DMS53 treated with DMSO at 0.1 percent for 48 hours (cell line): Measurements from ENCODE around the gene NUTM2B.
"Not testable (repeated sequence)": the region's sequence is repeated elsewhere in the genome, so short reads cannot be mapped to it uniquely, and the experiment has no call there.

Experiments used
- DNase-seq: peaks from one replicate; lab custom pipeline; 2025; ENCODE audit not compliant: unreplicated experiment; lab: John Stamatoyannopoulos, UW

The NUTM2B gene, protein sequence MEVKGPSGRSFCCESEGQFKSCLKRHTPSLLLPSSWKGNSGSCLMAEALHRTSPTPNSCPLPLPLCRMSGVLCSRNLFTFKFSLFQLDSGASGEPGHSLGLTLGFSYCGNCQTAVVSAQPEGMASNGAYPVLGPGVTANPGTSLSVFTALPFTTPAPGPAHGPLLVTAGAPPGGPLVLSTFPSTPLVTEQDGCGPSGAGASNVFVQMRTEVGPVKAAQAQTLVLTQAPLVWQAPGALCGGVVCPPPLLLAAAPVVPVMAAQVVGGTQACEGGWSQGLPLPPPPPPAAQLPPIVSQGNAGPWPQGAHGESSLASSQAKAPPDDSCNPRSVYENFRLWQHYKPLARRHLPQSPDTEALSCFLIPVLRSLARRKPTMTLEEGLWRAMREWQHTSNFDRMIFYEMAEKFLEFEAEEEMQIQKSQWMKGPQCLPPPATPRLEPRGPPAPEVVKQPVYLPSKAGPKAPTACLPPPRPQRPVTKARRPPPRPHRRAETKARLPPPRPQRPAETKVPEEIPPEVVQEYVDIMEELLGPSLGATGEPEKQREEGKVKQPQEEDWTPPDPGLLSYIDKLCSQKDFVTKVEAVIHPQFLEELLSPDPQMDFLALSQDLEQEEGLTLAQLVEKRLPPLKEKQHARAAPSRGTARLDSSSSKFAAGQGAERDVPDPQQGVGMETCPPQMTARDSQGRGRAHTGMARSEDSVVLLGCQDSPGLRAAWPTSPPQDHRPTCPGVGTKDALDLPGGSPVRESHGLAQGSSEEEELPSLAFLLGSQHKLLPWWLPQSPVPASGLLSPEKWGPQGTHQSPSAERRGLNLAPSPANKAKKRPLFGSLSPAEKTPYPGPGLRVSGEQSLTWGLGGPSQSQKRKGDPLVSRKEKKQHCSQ

DNA sequence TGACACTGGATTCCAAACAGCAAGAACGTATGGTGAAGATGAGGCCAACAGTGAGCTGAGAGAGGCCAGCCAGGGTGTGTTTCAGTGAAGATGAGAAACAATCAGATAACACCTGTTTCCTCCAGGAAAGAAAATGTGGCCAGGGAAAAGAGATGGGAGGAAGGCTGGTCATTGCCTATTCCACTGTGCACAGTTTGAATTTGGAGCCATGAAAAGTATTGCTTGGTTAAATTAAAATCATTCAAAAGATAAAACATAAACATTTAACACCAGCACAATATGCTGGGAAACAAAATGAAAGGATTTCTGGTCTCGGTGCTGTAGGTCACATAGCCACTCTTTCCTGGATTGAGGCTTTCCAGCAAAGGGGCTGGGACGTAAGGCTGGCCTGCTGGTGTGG, at the start of gene NUTM2B:
Gene NUTM2B, plus strand, starts transcription at position 301 of the 400 bp plus-strand sequence. CDS start 383 bp downstream, outside the sequence.
- not testable (repeated sequence) for DNase-seq

DNA sequence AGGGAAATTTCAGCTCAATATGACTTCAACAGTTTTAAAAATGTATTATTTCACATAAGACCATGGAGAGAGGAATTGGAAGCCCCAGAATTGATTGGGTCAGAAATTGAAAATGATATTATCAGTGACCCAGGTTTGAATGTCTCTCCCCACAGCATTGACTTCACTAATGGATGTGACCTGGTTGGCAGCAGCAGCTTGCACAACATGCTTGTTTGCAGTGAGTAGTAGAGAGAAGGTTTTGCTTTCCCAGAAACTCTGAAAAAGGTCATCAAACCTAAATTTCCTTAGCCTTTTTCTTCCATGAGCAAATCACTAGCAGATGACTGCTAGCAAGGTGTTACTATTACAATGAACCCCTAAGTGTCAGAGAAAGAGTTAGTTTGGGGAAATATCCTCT, 39.7 kb upstream of the NUTM2B start:
- not testable (repeated sequence) for DNase-seq

DNA sequence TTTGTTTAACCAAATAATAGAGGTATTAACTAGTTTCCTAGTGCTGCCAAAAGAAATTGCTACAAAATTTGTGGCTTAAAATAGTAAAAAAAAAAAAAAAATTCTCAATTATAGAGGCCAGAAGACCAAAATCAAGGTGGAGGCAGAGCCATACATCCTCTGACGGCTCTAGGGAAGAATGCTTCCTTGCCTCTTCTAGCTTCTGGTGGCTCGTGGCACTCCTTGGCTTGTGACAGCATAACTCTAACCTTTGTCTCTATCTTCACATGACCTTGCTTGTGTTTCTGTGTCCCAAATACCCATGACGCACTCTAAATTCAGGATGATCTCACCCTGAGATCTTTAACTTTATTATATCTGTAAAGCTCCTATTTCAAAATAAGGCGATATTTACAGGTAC, 38.3 kb upstream of the NUTM2B start:
- not testable (repeated sequence) for DNase-seq

DNA sequence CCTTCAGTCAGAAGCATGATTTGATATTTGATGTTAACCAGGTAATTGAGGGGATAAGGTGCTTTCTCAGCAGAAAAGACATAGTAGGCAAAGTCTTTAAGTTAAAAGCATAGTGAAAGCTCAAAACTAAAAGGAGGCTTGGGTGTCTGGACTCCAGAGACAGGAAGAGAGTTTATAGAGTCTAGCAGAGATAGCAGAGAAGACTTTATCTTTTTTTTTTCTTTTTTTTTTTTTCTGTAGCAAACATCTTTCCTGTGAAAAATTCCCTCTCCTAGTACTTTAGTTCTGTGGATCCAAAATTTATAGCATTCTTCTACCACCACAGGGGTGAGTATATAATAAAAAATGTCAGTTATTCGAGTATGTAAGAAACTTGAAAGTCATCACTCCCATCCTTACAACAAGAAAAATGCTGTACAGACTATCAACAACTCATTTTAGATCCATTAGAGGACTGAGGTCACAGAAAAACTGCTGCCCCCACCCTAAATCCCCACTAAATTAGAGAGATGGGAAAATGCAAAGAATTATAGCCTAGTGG, 33.7 kb upstream of the NUTM2B start:
- DNase-seq, result not testable (repeated sequence)

DNA sequence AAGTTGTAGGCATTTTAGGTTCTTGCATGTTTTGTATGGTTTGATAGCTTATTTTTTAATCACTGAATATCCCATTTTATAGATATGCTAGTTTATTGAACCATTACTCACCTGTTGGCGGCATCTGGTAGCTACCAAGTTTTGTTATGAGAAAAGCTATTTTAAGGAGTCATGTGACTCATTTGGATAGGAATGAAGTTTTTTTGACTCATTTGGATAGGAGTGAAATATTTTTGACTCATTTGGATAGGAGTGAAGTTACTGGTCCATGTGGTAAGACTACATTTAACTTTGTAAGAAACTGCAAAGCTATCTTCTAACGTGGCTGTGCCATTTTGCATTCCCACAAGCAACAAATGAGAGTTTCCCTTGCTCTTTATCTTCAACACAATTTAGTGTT, 28.1 kb upstream of the NUTM2B start:
- not testable (repeated sequence) for DNase-seq

DNA sequence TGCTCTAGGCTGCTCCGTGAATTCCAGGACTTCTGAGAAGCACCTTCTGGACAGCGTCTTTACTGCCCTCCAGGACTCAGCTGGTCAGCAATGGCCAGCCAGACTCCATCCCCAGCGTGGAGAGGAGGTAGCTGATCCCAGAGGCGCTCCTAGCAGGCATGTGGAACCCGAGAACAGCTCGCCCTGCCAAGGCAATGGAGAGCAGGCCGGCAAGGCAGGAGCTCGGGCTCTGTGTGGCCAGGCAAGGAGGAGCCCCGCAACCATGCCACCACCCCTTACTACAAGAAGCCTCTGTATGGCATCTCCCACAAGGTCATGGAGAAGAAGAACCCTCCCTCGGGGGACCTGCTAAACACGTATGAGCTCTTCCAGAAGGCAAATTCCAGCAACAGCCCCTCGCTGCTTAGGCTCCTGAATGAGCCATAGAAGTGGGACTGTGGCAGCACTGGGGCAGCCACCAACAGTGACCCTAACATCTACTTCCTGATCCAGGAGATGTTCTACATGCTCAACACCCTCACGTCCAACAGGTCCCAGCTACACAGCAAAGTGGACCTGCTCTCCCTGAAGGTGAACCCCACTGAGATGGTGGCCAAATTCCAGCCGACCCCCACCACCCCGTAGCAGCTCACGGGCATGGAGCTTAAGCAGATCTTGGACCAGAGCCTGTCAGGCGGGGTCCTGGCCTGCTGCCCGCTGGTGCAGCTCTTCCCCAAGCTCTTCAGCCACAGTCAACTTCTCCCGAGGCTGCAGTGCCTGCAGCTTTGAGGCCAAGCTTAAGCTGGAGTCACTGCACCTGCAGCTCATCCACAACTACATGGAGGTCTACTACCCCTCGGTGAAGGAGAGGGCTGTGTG, 19.8 kb upstream of the NUTM2B start:
- DNase-seq, result not testable (repeated sequence)

DNA sequence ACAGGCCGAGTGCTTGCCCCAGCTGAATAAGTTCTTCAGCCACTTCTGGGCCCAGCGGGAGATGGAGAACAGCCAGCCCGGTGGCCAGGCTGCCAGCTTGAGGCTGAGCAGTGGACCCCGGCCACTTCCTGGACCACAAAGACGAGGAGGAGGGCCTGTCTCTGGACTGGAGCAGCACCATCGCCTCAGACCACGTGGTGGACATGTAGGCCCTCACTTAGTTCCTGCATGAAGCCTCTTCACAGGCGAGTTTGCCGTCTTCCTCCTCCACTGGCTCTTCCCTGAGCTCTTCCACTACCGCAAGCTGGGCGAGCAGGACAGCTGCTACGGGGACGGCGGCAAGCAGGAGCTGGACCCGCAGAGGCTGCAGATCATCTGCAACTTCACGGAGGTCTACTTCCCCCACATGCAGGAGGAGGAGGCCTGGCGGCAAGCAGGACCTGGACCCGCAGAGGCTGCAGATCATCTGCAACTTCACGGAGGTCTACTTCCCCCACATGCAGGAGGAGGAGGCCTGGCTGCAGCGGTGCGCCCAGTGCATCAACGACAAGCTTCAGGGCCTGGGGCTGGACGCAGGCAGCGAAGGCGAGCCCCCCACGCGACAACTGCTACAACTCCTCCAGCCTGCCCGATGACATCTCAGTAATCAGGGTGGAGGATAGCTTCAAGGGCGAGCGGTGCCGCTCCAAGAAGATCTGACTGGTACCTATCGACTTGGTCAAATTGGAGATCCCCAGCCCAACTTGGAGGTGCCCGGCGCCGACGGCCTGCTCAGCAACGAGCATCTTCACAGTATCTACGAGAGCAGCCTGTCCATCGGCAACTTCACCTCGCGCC, 18.9 kb upstream of the NUTM2B start:
- not testable (repeated sequence) for DNase-seq

DNA sequence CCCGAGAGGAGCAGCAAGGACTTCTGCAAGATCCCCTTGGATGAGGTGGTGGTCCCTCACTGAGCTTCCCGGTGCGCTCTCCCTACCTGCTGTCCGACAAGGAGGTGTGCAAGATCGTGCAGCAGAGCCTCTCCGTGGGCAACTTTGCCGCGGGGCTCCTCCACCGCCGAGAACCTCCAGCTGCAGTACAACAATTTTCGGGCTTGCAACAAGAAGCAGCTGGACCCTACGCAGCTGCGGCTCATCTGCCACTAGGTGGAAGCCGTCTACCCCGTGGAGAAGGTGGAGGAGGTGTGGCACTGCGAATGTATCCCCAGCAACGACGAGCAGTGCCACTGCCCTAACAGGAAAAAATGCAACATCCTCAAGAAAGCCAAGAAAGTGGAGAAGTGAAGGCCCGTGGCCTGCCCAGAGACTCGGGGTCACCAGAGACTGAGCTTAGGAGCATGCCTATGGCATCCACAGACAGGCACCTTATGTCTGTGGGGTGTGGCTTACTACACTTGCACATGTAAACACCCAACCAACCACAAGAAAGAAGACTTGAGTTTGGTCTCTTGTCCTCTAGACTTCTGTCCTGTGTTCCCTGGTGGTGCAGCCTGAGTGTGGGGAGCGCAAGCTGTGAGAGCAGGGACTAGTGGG, 17.9 kb upstream of the NUTM2B start:
- peak; percentile 29 for DNase-seq

DNA sequence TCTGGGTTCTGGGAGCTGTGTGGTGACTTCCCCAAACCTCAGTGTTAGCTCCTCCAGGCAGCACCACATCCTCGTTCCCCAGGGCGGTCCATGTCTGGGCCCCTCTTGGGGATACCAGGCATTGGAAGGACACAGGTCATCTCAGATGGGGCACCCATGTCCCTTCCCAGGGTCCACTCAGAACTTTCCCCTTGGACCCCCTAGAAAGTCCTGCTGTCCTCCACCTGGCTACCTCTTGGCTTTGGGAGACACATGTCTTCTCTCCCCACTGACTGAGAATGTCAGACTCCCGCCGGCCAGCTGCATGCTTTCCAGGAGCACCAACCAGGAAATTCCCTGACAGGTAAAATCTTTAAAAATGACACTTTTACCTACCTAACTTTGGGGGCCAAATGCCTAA, 16.4 kb upstream of the NUTM2B start:
- DNase-seq, result not testable (repeated sequence)

DNA sequence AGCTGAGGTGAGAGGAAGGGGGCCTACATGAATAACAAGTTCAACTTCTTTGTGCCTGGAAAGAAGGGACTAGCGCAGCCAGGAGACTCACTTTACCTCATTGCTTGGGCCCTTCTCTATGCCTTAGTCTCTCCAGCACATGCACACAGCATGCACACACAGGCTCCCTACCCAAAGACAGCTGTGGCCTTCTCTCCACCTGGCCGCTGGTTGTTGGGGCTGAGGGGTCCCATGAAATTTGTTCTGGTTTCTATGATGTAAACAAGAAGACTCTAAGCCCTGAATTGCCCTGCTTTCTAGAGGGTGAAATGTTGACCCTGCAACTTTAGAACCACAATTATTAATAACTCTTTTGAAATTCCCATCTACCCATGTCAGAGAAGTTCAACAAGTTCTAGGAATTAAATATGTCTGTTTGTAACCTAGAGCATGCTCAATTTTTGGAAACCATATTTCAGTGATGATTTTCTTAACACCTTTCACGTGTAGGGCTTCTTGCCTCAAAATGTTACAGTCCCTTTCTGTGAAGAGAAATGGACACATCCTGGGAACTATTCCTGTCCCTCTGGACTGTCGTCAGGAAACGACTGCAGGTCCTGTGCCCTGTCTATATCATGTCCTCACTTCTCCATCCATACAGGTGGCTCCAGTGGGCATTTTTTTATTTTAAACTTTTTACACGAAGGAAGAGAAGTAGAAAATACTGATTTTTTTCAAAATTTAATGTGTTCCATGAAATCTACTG, 15.4 kb upstream of the NUTM2B start:
- not testable (repeated sequence) for DNase-seq

DNA sequence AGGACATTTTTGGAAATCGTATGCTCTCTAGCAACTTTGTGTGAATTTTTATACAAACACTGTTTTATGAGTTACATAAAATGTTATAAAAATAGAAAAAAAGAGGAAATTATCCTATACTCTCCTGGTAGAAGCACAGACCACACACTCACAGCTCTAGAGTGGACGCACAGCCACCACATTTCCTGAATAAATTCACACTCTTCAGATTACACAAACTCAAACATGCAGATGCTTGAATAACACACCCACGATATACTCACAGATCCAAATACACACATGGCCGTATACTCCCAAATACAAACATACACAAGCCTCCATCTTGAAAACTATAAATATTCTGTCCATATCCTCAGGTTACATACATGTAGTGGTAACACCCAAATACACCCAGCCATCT, 14.2 kb upstream of the NUTM2B start:
- not testable (repeated sequence) for DNase-seq

DNA sequence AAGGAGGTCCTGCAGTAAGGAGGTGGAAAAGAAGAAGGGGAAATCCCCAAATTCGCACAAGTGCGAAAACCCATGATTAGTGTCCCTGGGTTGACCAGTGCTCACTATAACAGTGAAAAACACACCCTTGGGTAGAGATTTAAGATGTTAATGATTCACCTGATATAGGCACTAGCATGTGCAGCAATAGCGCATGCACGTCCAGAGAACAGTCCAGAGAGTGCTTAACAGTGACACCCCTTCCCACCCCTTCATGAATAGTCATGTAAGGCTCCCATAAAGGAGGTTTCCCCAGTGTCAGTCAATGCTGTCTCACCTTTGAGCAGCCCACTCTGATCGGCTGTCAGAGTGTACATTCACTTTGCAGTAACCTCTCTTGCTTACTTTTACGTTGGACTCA, 6.4 kb upstream of the NUTM2B start:
- DNase-seq, result not testable (repeated sequence)

DNA sequence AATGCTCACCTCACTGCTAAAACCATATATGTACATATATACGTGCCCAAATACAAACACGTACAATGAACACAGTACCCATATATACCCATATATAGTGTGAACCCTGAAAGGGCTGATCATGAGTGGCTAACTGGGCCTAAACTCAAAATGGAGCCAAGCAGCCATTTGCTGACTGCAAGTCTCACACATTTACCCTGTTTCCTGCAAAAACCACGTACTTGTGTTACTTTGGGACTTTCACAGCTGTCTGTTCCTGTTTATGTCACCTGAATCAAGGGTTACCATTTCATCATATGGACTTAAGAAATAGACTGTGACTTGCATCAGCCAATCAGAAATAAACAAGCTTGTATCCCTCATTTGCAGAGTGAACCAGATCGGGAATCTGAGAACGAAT, 5.9 kb upstream of the NUTM2B start:
- DNase-seq, result not testable (repeated sequence)

DNA sequence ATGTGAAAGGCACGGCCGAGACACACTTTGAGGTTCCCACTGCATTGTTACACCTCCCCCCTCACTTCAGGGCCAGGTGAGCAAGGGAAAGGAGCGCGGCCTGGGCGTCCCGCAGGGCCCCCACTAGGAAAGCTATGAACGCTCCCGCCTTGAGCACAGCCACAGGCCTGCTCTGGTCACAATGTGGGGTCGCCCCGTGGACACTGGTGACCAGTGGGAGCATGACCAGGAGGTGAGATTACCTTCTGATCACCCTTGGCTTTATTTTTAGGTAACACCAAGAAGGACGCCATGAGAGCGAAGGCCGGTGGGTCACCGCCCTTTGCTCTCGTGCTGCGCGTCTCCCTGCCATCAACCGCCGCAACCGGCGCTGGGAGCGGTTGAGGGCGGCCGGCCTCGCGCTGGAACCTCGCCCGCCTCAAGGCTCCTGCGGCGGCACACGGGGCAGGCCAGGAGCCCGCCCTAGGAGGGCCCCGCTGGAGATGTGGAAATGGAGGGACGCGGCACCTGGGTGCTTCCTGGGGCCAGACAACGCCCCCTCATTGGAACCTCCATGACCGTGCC, 2.6 kb upstream of the NUTM2B start:
- DNase-seq, result not testable (repeated sequence)

DNA sequence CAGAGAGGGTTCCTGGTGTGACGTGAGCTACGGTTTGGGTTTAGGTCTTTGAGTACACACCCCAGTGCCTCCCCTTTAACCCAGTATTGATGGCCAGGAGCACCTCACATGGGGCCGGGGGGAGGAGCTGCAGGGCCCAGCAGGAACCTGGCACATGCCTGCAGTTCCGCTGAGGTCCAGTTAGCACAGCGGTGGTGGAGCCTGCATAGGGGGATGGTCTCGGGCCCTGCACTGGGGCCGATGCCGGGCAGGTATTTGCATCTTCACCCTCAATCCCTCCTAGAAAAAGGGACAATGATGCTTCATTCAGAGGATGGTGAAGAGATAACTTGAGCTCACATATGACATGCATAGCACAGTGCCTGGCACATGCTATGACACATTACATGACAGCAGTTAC, 4.0 kb downstream of the NUTM2B start:
- not testable (repeated sequence) for DNase-seq

DNA sequence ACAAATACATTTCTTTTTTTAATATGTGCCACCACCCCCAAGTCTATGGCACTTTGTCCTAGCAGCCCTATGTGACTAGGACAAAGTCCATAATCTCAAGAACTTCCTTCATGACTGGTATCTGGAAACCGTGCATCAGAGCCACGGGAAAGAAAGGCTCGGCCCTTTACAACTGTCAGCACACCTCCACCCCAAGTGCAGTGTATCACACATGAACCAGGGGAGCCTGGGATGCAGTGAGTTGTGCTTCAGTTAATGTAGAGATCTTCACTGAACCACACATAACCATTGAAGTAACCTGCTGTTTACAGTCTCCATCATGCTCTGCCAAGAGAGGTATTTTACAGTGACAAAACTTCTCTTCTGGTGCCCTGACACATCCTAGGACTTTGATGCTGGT, 11.9 kb downstream of the NUTM2B start:
- DNase-seq, result not testable (repeated sequence)

DNA sequence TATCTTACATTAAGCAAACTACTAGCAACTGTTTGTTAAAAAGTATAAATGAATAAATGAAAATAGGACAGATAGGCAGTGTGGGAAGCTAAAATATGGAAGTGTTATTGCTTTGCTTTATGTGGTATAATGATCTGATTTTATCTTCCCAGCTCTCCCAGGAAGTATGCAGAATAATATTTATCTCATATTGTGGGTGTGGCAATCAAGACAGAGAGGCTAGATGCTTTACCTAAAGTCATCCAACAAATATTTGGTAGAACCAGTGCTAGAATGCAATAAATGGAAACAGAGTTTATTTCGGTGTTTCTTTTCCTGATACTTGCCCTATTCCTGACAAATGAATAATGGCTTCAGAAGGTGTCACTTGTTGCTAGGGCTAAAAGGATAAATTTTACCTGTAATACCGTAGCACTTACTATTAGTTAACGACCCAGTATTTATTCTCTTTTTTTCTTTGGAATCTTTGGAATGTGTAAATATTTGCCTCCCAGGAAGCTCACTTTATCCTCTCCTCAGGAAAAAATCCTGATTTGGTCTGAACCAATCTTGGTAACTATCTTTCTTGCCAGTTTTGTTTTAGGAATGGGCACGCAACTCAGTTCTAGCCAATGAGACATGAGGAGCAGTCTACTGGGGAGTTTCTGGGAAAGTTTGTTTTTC, 14.0 kb downstream of the NUTM2B start:
- not testable (repeated sequence) for DNase-seq

DNA sequence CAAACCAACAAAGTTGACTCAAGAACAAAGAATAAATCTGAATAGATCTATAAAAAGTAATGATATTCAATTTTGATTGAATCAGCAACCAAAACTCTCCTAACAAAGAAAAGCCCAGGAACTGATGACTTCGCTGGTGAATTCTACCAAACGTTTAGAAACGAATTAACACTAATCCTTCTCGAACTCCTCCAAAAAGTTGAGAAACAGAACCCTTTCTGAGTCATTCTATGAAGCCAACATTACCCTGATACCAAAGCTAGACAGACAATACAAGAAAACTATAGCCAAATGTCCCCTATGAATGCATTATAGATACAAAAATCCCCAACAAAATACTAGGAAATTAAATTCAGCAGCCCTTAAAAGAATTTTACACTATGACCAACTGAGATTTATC, 17.0 kb downstream of the NUTM2B start:
- DNase-seq, result not testable (repeated sequence)
